Effector CD8-positive, alpha-beta T cell (primary cell): Measurements from ENCODE around the gene ATP5F1D.

ENCODE experiments used
- DNase-seq: peaks from one replicate; lab custom pipeline; 2025; lab: John Stamatoyannopoulos, UW

ATP5F1D gene

DNA sequence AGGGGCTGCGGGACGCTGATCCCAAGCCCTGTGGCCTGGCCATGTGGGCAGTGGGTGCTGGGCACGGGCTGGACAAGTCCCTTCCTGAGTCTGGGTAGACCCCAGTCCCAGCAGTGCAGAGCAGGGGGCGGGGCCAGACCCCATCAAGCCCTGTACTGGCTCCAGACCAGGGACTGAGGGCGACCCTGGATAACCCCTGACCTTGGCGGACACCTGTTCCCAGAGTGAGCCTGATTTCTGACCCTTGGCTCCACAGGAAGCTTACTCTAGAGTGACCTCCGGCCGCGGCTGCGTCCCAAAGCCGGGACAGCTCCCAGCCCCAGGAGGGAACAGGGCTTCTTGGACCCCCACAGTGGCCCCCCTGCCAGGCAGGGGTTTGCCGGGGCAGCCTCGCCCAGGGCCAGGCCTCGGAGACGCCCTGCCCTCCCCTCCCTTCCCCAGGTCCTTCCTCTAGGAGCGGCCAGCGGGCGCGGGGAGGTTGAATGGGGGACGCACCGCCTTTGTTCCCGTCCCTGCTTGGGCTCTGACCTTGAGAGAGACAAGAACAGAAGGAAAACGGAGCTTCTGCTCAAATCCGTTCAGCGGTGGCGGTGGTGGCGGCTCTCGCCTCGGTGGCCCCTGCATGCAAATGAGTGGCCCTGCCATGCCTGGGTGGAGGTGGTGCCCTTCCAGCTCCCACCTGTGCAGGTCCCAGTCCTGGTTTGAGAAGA, 41.8 kb downstream of the ATP5F1D start:
- no peak for DNase-seq

DNA sequence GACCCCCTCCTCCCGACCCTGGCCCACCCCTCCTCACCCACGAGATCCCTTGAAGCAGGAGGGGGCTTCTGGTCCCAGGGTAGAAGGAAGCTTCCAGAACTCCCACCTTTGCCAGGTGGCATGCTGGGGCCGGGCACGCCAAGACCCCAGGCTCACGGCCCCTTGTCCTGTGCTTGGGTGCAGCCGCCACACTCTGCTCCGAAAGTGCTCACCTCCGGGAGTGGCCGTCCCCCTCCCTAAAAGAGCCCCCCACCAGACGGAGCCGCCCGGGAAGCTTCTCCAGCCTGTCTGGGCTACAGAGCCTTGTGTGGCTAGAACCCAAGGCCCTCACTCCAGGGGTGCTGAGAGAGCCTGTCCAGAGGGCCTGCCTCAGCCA, 42.4 kb downstream of the ATP5F1D start:
- no peak for DNase-seq

DNA sequence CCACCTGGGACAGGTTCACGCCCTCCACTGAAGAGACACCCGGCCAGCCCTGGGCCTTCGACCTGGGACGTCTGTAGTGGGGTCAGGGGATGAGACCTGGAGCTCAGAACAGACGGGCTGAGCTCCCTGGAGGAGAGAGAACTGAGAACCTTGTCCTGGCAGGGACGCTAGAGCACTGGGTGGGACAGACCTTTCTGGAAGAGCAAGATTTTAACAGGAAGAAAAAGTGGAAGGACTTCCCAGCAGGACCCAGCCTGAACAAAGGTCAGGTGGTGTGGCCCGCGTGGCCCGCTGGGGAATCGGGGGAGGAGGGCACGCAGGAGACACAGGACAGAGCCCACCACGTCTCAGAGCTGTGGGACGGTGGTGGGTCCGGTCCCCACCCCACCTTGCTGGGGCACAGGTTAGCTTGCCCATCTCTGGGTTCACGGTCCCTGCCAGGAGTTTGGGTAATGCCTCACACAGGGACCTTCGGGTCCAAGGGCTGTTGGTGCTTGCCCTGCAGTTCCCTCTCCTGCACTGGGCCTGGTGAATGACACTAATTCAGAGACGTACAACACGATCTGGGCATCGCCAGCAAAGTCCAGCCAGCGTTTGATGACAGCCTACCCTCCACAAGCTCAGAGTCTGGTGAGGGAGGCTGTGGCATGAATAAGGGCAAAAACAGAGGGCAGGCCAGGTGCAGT, 42.9 kb downstream of the ATP5F1D start:
- DNase-seq: no peak

DNA sequence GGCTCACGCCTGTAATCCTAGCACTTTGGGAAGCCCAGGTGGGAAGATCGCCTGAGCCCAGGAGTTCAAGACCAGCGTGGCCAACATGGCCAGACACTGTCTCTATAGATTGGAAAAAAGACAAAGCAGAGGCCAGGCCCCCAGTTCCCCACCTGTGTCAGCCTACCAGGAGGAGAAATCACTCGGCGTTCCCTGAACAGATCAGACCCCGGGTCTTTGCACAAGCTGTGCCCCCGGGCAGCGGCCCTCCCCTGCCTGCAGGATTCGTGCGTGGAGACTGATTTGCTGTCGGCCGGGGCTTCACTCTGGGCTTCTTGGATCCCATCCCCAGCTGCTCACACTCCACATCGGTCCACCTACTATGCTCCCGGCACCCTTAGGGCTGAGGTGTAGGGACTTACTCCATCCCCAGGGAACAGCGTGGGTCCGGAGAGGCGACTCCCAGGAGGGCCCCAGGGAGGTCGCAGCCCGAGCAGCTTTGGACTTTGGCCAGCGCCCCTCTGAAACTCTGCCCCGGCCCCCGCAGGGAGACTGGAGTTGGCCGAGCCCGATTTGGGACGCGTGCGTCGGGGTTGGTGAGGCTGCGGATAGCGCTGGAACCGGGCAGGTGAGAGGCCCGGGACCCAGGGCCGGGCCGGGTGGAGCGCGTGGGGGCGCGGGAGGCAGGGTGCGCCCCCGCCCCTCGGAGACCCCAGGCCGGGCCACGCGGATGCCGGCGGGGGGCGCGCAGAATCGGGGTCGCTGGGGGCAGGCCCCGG, 43.6 kb downstream of the ATP5F1D start:
- DNase-seq: no peak

DNA sequence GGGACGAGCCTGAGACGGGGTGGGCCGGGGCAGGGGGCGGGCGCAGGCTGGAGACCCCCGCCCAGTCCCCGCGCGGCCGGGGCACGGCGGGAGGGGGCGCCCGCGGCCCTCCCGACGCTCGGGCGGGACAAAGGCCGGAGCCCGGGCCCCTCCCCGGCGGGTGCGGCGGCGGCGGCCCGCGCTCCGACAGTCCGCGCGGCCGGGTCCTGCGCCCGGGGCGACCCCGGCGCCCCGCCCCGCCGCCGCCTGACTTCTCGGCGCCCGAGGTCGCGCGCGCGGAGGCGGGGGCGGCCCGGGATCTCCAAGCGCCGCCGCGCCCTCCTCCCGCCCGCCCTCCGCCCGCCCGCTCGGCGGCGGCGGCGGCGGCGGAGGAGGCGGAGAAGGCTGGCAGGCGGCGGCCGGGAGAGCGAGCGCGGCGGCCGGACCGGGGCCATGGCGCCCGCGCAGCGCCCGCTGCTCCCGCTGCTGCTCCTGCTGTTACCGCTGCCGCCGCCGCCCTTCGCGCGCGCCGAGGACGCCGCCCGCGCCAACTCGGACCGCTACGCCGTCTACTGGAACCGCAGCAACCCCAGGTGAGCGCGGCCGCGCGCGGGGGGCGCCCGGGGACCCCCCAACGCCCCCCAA, 44.3 kb downstream of the ATP5F1D start, which contains the start of gene EFNA2:
Gene EFNA2, plus strand, starts transcription at position 137 of the 624 bp plus-strand sequence. Its CDS starts 296 bp downstream, at position 433.
- DNase-seq: no peak

DNA sequence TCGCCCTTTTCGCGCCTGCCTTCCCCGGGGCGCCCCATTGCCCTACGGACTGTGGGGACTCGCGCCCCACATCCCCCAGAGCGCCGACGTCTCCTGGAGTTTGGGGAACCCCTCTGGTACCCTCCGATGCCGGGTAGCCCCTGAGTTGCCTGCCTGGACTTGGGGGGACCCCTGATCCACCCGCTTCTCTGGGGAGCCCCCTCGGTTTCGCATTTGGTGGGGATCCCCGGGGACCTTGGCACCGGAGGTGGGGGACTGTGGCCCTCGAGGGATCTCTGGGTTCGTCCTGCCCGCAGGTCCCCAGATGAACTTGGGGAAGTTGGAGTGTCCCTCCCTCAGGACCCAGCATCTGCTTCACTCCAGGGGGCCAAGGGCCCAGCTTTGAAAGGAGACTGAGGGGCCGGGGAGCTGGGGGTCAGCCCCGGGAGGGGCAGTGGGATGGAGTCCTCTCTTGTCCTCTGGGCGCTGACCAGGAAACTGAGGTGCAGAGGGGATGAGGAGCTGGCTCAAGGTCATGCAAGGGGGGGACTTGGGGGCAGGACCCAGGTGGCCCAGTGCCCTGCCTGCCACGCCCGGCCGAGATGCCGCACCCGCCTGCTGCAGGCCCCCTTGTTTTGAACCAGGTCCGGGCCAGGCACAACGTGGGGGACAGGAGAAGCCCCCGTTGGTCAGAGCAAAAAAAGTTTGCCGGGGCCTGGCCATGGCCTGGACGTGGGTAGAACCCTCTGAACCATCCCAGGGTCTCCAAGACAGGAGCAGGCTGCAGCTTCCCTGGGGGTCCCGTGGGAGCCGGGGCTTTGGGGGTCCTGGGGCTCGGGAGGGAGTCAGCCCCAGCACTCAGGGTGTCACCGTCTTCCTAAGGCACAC, 45.2 kb downstream of the ATP5F1D start:
- no peak for DNase-seq

DNA sequence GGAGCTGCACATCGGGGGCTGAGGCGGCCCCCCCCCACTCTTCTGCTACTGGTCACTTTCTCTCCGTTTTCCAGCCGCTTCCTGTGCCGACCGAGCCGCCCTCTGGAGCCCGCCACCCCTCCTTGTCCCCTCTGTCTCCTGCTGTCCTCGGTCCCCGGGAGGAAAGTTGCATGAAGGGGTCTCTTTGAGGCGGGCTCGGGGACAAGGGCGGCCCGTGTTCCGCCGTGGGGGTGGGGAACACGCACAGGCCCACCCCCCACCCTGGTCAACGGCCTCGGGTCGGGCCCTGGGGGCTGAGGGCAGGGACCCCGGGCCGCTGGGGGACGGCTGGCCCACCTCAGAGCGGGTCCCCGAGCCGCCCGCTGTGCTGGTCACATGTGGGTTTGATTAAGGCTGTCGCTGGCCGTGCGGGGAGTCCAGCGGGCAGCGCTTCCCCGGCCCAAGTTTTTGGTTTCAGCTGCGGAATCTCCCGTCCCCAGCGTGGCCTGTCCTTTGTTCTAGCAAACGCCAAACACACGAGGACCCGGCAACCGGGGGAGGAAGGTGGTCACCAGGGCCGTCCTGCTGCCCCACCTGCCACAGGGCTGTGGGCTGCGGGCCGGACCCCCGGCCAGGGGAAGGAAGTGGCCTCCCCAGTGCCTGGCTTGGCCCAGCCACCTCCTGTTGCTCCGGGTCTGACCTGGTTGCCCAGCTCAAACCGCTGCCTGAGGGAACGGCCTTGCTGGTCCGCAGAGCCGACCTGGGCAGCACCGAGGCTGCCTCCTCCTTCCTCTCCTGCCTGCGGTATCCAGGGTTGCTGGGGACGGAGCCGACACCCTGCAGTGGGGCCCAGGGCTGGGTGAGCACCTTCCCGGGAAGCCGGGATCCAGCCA, 46.0 kb downstream of the ATP5F1D start:
- DNase-seq: no peak

DNA sequence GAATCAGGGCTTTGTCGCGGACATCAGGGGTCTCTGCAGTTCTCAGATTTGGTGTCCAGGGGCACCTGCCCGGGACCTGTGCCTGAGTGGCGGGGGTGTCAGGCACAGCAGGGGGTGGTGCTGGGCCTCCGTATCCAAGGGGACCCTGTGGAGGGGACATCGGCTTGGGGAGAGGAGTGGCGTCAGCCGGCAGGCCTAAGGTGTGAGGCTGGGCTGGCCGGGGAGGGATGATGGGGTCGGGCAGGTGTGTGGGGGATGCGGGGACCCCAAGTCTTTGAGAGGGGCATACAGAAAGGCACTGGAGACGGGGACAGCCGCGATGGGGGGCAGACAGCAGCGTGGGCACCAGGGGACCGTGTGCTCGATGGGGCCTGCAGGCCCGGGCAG, 46.7 kb downstream of the ATP5F1D start:
- no peak for DNase-seq

DNA sequence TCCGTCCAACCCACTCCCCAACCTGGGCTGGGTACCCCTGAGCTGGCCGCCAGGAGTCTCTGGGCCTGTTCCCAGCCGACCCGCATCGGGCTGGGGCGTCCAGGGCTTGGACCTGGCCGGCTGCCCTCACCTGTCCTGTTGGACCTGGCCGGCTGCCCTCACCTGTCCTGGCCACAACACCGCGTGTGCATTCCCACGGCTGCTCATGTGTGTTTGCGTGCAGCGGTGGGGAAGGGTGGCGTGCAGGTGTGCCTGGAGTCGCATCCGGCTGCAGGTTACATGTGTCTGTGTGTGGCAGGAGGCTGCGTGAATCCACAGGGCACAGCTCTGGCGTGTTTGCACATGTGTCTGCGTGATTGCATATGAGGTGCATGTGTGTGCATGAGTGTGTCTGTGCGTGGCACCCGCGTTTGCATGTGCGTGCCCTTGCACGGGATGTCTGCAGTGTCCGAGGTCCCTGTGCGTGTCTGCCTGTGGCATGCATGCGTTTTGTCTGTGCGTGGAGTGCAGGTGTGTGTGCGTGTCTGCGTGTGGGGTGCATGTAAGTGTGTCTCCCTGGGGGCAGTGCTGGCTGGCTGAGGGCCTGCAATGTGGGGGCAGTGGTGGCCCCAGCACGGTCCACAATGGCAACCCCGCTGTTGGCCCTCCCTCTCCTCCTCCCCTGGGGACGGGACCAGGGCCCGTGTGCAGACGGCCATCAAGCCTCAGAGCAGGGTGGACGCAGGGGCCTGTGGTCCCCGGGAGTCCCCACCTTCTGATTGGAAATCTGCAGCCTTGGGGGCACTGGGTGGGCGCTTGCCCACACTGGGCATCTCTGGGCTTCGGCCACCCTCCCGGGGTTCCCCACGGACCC, 47.5 kb downstream of the ATP5F1D start:
- no peak for DNase-seq

DNA sequence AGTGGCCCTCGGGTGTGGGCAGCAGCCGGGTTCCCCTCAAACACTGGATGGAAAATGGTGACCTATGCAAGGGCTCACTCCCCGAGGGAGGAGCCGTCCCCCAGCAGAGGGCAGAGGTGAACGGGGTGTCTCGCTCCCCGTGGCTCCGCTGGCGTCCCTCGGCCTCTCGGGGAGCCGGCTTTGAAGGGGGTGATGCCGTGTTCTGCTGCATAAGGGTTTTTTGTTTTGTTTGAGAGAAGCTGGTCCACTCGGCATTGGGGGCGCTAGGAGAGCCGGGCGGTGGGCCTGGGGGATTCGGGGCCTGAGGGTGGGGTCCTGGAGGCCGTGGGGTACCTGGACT, 48.1 kb downstream of the ATP5F1D start:
- DNase-seq: no peak

DNA sequence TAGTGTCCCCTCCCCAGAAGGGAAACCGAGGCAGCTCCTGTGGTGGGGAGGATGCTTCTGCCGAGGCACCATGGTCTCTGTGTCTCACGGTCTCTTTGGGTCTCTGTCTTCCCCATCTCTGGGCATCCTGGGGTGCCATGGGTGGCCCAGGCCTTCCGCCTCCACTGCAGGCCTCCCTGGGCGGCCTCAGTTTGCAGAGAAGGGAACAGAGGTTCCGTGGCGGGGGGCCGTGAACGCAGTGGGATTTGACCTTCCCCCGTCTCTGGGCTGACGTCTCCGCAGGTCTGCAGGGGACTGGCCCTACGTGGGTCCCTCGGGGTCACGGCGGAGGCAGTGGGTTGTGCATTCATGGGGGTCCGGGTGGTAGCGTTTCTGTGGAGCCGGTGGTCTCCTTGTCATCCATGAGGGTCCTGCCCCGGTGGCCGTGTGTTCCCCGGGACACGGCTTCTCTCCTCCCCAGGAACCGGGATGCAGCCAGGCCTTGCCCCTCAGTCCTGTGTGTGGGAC, 48.7 kb downstream of the ATP5F1D start:
- no peak for DNase-seq

DNA sequence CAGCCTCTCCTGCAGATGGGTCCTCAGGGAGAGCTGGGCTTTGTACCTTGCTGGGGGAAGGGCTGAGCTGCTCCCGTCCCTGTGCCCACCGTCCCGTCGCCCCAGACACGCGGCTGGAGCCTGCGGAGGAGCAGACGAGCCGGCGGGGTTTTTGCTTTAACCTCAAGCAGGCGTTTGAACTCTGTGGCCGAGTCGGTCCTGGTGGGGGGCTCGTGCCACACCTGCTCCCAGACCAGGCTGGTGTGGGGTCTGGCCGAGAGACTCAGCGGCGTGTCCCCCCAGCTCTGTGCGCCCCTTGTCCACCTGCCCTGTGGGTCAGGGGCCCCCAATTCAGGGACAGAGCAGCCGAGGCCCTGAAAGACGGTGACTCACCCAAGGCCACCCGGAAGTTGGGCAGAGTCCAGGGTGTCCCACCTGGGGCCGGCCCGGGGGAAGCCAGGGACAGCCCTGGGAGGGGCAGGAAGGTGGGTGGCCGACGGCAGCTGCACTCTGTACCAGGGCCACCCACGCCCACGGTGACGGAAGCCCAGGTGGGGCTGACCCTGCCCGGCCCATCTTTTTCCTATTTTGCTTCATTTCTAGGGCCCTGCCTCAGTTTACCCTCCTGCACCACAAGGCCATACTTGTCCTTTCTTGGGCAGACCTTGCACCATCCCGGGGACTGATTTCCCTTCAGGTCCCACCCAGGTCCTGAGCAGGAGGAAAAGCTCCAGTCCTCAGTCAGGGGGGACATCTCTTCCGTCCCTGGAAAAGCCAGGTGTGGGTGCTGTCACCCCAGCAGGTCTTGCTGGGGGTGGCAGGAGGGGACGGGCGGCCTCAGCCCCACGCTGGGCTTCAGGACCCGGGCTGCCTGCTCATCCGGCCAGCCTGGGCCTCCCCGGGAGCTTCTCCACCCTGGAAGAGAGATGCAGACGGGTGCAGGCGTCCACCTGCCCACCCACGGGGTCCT, 49.4 kb downstream of the ATP5F1D start:
- DNase-seq: no peak

DNA sequence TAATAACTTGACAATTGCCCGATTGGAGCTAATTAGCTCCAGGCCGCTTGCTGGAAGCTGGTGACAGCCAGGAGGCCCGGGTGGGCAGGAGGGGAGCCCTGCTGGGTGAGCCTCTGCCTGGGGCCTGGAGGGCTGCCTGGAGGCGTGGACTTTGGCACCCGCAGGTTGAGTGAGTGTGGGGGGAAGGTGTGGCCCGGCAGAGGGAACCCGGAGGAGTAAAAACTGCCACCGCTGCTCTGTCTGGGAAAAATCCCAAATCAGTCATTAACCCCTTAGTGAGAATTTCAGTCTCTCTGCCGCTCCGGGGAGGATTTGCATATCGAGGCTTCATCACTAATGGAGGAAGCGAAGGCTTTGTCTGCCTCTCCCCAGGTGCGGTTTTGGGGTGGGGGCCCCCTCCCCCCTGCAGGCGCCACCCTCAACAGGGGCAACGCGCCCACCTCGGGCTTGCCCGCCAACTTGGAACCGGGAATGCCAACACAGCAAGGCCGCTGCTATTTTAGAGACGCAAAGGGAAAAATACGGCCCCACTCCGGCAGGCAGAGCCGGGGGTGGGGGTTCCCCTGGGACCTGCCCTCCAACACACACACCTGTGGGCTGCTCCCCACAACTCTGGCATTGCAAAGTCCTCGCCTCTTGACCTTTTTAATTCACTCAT, 50.3 kb downstream of the ATP5F1D start:
- no peak for DNase-seq

DNA sequence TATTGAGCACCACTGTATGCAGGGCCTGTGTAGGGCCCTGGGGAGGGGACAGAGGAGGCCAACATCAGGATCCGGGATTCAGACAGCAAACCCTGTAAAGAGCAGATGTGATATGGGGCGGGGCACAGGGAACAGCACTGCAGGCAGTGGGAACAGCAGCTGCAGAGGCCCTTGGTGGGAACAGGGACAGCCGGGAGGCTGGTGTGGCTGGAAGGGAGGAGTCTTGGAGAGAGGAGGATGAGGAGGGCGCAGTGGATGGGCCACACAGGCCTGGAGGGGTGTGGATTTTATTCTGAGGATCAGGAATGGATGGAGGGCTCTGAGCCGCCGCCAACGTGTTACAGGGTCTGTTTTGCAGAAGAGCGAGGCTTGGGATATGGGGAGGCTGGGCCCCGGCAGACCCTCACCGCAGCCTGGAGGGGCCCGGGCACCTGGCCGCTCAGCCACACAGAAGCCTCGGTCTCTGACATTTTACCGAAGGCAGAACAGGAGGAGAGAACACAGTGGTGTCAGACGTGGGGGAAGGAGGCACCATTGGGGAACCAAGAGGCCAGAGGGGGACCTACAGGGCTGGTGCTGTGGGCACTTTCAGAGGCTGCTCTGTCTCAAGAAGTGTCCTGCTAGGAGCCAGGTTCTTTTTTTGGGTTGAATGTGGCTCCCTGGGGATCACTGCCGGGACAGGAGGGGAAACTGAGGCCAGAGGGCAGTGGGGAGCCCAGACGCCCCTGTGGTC, 51.0 kb downstream of the ATP5F1D start:
- no peak for DNase-seq

DNA sequence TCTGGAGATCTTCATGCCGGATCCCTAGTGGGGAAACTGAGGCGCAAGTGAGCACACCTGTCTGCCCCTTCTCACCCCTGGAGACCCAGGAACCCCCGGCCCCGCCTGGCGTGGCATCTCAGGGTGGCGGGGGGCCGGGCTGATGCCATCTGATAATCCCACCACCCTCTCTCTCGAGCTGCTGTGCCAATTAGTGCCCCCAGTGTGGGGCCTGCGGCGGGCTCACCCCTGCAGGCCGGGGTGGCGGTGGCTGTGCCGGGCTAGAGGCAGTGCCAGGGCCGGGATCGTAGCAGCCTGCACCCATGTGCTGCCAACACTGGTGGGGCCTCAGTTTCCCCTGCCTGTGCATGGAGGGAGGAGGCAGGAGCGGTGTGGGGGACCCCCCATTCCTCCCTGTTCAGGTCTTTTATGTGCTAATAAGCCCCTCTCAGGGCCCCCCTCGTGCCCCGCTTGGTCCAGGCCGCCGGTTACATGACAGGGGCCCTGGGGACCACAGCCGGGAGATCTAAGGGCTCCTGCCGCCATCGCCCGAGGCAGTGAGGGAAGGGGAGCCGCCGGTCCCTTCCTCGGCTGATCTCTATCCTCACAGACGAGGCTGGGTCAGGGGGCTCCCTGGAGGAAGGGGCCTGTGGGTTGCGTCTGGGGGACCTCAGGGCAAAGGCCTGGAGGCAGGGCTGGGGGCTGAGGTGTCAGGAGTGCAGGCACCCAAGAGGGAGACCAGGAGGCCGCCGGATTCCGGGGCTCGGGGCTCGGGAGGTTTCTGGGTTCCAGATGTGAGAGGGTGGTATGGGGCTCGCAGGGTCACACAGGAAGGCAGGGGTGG, 52.4 kb downstream of the ATP5F1D start:
- DNase-seq: no peak
